Neural cell (in vitro differentiated cells): ENCODE data around the gene IDH3G. TPM values are rescaled to one million over a fixed set of nuclear protein-coding genes. Genes with fewer than 3 reads are reported as not detected.

Experiments
- H2AFZ ChIP-seq: fragments of 200-600, 300-800 bp; sonication (generic), shearing (Covaris generic); 2 replicates; pipeline ENCODE4 v1.6.0; 2014; ENCODE audit warnings: low read depth, mild to moderate bottlenecking, antibody characterized with exemption, low read length, moderate library complexity
- H3F3A ChIP-seq: fragments of 200-600 bp; shearing (Covaris generic); 2 replicates; pipeline ENCODE4 v1.6.1; 2016; ENCODE audit warnings: mild to moderate bottlenecking, moderate library complexity, mixed read lengths, antibody characterized with exemption, low read length; ENCODE audit not compliant: insufficient read depth, poor library complexity, severe bottlenecking
- H3K27ac ChIP-seq: fragments of 200-600, 300-800 bp; sonication (generic), shearing (Covaris generic); 2 replicates; pipeline ENCODE4 v1.5.1; 2014; ENCODE audit warnings: mild to moderate bottlenecking, low read length, moderate library complexity
- H3K27me3 ChIP-seq: fragments of 300-800, 200-600 bp; sonication (generic), shearing (Covaris generic); 2 replicates; pipeline ENCODE4 v1.6.0; 2014; ENCODE audit warnings: mild to moderate bottlenecking, low read depth, low read length, moderate library complexity; ENCODE audit not compliant: insufficient read depth
- H3K36me3 ChIP-seq: fragments of 300-800, 200-600 bp; sonication (generic), shearing (Covaris generic); 2 replicates; pipeline ENCODE4 v1.5.1; 2014; ENCODE audit warnings: mild to moderate bottlenecking, antibody characterized with exemption, low read length, moderate library complexity; ENCODE audit not compliant: insufficient read depth
- H3K4me2 ChIP-seq: fragments of 300-800, 200-600 bp; sonication (generic), shearing (Covaris generic); 2 replicates; pipeline ENCODE4 v1.6.0; 2014; ENCODE audit warnings: mild to moderate bottlenecking, low read length
- H3K4me3 ChIP-seq: fragments of 300-800, 200-600 bp; sonication (generic), shearing (Covaris generic); 2 replicates; pipeline ENCODE4 v1.5.1; 2014; ENCODE audit warnings: mild to moderate bottlenecking, low read length, moderate library complexity
- H3K79me2 ChIP-seq: fragments of 200-600 bp; shearing (Covaris generic); replicated peaks from 2 replicates; pipeline ENCODE4 v1.6.0; 2014; ENCODE audit warnings: mild to moderate bottlenecking, low read length, moderate library complexity; ENCODE audit not compliant: insufficient read depth
- H3K9ac ChIP-seq: fragments of 300-800, 200-600 bp; sonication (generic), shearing (Covaris generic); 2 replicates; pipeline ENCODE4 v1.6.1; 2016; ENCODE audit warnings: mild to moderate bottlenecking, low read length, mixed read lengths
- H3K9me2 ChIP-seq: fragments of 200-600 bp; shearing (Covaris generic); 2 replicates; pipeline ENCODE4 v1.6.1; 2016; ENCODE audit warnings: mild to moderate bottlenecking, low read length, mixed read lengths; ENCODE audit not compliant: insufficient read depth
- H3K9me3 ChIP-seq: fragments of 200-600, 300-800 bp; sonication (generic), shearing (Covaris generic); 2 replicates; pipeline ENCODE4 v1.6.1; 2016; ENCODE audit warnings: mild to moderate bottlenecking, mixed run types, low read length, moderate library complexity, mixed read lengths
- H4K20me1 ChIP-seq: fragments of 200-600 bp; shearing (Covaris generic); 2 replicates; pipeline ENCODE4 v1.6.1; 2016; ENCODE audit warnings: mild to moderate bottlenecking, mixed run types; ENCODE audit not compliant: insufficient read depth
- CTCF ChIP-seq: fragments of 450-650 bp; IDR thresholded peaks from 2 replicates; pipeline ENCODE4 v1.5.1; 2014; ENCODE audit warnings: antibody characterized with exemption, mild to moderate bottlenecking, moderate library complexity; ENCODE audit not compliant: poor library complexity, severe bottlenecking
- EP300 ChIP-seq: fragments of 450-650 bp; conservative IDR thresholded peaks from 2 replicates; pipeline ENCODE4 v1.6.1; 2014; ENCODE audit warnings: antibody characterized with exemption, mild to moderate bottlenecking, moderate library complexity; ENCODE audit not compliant: poor library complexity, severe bottlenecking
- EZH2 ChIP-seq: fragments of 200-600, 300-800 bp; shearing (Covaris generic), sonication (generic); IDR thresholded peaks from 2 replicates; pipeline ENCODE4 v1.6.1; 2014; ENCODE audit warnings: antibody characterized with exemption, low read length, borderline replicate concordance, mild to moderate bottlenecking; ENCODE audit not compliant: insufficient read depth, poor library complexity, severe bottlenecking
- MXI1 ChIP-seq: fragments of 450-650 bp; conservative IDR thresholded peaks from 2 replicates; pipeline ENCODE4 v1.6.1; 2014; ENCODE audit warnings: antibody characterized with exemption, mild to moderate bottlenecking; ENCODE audit not compliant: poor library complexity, severe bottlenecking
- POLR2AphosphoS5 ChIP-seq: IDR thresholded peaks from 2 replicates; pipeline ENCODE4 v1.6.1; 2012
- RAD21 ChIP-seq: fragments of 450-650 bp; conservative IDR thresholded peaks from 2 replicates; pipeline ENCODE4 v1.6.1; 2014; ENCODE audit warnings: antibody characterized with exemption, mild to moderate bottlenecking, moderate library complexity
- REST ChIP-seq: IDR thresholded peaks from 2 replicates; pipeline ENCODE4 v1.6.1; 2012; ENCODE audit warnings: borderline replicate concordance
- SMC3 ChIP-seq: fragments of 450-650 bp; conservative IDR thresholded peaks from 2 replicates; pipeline ENCODE4 v1.6.1; 2014; ENCODE audit warnings: antibody characterized with exemption, mild to moderate bottlenecking, moderate library complexity; ENCODE audit not compliant: poor library complexity
- TAF1 ChIP-seq: IDR thresholded peaks from 2 replicates; pipeline ENCODE4 v1.6.1; 2012; ENCODE audit warnings: low read depth
- polyA plus RNA-seq: library from polyadenylated mRNA; depleted of rRNA; stranded (reverse); fragments of >200 nt; gene quantifications from 2 replicates; pipeline ENCODE4 v1.2.3, GENCODE V29; 2014

IDH3G gene
- polyA plus RNA-seq, 1 donor from 2014 or later, result 64.7 TPM

GRCh38 chrX:153777261-153778090, 16.7 kb downstream of the IDH3G start:
- no peaks in the 10 kb centered on the region for H3K79me2 ChIP-seq
- no peaks in the 10 kb centered on the region for H3K36me3 ChIP-seq
- H3K9me3 ChIP-seq, result no peaks in the 10 kb centered on the region
- no peak overlapping the region for H3K4me2 ChIP-seq
- H2AFZ ChIP-seq, result no peak overlapping the region
- no peak for TF ChIP-seq RAD21
- TF ChIP-seq REST, result no peak
- no peak for TF ChIP-seq EZH2
- no peak for TF ChIP-seq CTCF
- TF ChIP-seq TAF1, result no peak
- TF ChIP-seq POLR2AphosphoS5, result no peak
- TF ChIP-seq MXI1, result no peak
- TF ChIP-seq EP300, result no peak
- no peak for TF ChIP-seq SMC3
- H3K9ac ChIP-seq, result no peak overlapping the region
- H3K27me3 ChIP-seq, result no peaks in the 10 kb centered on the region
- H3K4me3 ChIP-seq, result no peak overlapping the region
- no peaks in the 10 kb centered on the region for H4K20me1 ChIP-seq
- no peaks in the 10 kb centered on the region for H3K9me2 ChIP-seq
- H3K27ac ChIP-seq, result no peak overlapping the region
- H3F3A ChIP-seq, result no peaks in the 10 kb centered on the region

- Histone ChIP-seq H3K36me3 (no peaks in the 10 kb centered on the region), H3F3A (no peaks in the 10 kb centered on the region), H3K9me2 (no peaks in the 10 kb centered on the region), H3K4me2 (no peak overlapping the region), H4K20me1 (no peaks in the 10 kb centered on the region), H3K27me3 (no peaks in the 10 kb centered on the region), H3K4me3 (no peak overlapping the region), H3K27ac (no peak overlapping the region), H2AFZ (no peak overlapping the region), H3K79me2 (no peaks in the 10 kb centered on the region), H3K9ac (no peak overlapping the region), H3K9me3 (no peaks in the 10 kb centered on the region)
- TF ChIP-seq EP300 (no peak), POLR2AphosphoS5 (no peak), CTCF (no peak), MXI1 (no peak), REST (no peak), TAF1 (no peak), SMC3 (no peak), EZH2 (no peak), RAD21 (no peak)
These were observed 17.5 kb downstream of the IDH3G start for GRCh38 chrX:153776611-153777045.
